Effector memory CD8-positive, alpha-beta T cell (primary cell): ENCODE results near the gene ZC3H12A.

ENCODE experiments used
- ATAC-seq: fragments of 150-1000 bp; cut with Tn5 transposase; replicated peaks from 2 replicates; pipeline ENCODE4 v1.10.0; 2021; ENCODE audit warnings: mild to moderate bottlenecking, moderate library complexity
- DNase-seq, 3 experiments: peaks; one replicate each; pipeline ENCODE4 v3.0.0; 2021
- H3K27ac Mint-ChIP-seq, 2 donors: one replicate each; pipeline ENCODE4 v1.8.0; 2022; ENCODE audit warnings: mild to moderate bottlenecking in 2 of 2, mixed read lengths in 2 of 2, moderate library complexity in 2 of 2
- H3K27me3 Mint-ChIP-seq, 2 donors: one replicate each; pipeline ENCODE4 v1.8.0; 2022; ENCODE audit warnings: mixed read lengths in 2 of 2
- H3K36me3 Mint-ChIP-seq: one replicate; pipeline ENCODE4 v1.8.0; 2022; ENCODE audit warnings: mild to moderate bottlenecking, moderate library complexity, mixed read lengths; ENCODE audit not compliant: insufficient read depth
- H3K4me1 Mint-ChIP-seq, 2 donors: one replicate each; pipeline ENCODE4 v1.8.0; 2022; ENCODE audit warnings: low read depth in 2 of 2, mixed read lengths in 2 of 2
- H3K4me3 Mint-ChIP-seq, 2 donors: one replicate each; pipeline ENCODE4 v1.8.0; 2022; ENCODE audit warnings: mild to moderate bottlenecking in 2 of 2, mixed read lengths in 2 of 2, moderate library complexity in 2 of 2
- H3K9me3 Mint-ChIP-seq, 2 donors: one replicate each; pipeline ENCODE4 v1.8.0; 2022; ENCODE audit warnings: mixed read lengths in 2 of 2
- total RNA-seq, 9 experiments: gene quantifications; one replicate each; lab custom pipeline; 2026; lab: John Stamatoyannopoulos, UW

Gene ZC3H12A
- total RNA-seq: 70.8 to 439 (median 89.8) reads per million in 9 experiments

DNA sequence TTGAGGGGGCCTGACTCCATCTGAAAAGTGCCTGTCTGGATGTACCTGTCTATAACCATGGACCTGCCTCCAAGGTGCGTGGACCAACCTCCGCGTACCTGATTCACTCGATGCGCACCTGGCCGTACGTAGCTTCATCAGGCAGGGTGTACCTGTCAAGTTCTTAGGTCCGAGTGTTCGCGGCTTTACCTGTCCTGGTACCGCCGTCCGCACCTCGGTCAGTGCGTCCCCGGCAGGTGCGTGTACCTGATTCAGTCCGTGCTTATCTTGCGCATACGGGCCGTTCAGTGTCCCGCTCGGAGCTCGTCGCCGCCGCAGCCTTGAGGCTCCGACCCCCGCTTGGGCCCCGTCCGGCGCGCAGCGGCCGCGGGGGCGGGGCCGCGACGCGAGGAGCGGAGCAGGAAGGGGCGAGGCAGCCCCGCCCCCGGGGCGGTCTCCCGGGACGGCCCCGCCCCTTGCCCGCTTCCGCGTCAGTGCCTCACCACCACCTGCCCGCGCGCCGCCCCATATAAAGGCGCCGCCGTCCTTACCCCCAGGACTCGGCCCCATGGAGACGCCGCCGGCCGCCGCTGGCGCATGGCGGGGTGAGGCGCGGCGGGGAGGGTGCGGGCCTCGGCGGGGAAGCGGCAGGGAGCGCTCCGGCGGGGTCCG, at the start of gene ZC3H12A:
TSS of gene ZC3H12A (plus strand) at position 535 of the 651 bp plus-strand sequence. CDS start 917 bp downstream, outside the sequence.
- DNase-seq (peak; percentile 89 to 94 (median 90)), ATAC-seq (peak; percentile 59)
- peak within 1 kb of the TSS; percentile 92 to 93 for H3K4me3 Mint-ChIP-seq
- H3K27me3 Mint-ChIP-seq: no peaks in the 10 kb centered on the region
- peaks cover 68% of the 10 kb centered on the region for H3K36me3 Mint-ChIP-seq
- no peaks in the 10 kb centered on the region for H3K9me3 Mint-ChIP-seq
- peaks cover 59 to 62% of the 10 kb centered on the region in 2 donors for H3K4me1 Mint-ChIP-seq
- peak within 1 kb of the TSS; percentile 98 to 99 for H3K27ac Mint-ChIP-seq

DNA sequence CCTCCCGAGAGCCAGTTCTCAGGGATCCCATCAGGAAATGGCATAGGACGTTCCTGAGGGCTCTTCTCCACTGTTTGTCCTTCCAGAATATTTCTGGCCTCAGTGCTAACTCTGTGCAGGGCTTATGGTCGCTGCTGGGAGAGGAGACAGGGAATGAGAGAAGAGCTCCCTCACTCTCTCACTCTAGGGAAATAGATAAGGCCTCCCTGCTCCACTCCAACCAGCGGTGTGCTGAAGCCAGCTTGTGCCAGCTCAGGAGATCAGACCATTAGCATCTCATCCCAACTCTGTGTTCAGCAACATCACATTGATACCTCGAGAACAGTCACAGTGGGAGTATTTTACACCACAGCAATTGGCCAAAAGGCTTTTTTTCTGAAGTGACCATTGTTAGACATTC, 49.2 kb upstream of the ZC3H12A start:
- Mint-ChIP-seq H3K27ac (no peak overlapping the region), H3K4me1 (no peaks in the 10 kb centered on the region), H3K4me3 (no peak overlapping the region), H3K27me3 (peaks cover 37 to 82% of the 10 kb centered on the region in 2 donors), H3K9me3 (no peaks in the 10 kb centered on the region), H3K36me3 (no peaks in the 10 kb centered on the region)
- DNase-seq (no peak), ATAC-seq (no peak)

DNA sequence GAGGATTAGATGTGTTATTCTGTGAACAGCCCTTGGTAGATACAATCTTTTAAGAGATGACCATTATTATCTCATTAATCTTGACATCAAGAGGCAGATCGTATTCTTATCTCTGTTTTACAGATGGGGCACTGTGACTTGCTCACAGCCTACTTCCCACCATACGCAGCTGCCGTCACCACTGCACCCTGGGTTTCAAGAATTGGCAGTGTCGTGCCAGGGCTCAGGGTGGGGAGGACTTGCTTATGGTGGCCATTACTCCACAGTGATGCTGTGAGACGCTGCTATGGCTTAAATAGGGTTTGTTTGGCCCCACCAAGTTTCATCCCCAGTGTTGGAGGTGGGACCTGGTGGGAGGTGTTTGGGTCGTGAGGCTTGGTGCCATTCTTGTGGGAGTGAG, 45.4 kb upstream of the ZC3H12A start:
- no peaks in the 10 kb centered on the region for H3K36me3 Mint-ChIP-seq
- no peak for ATAC-seq
- no peaks in the 10 kb centered on the region for H3K9me3 Mint-ChIP-seq
- no peak overlapping the region for H3K27ac Mint-ChIP-seq
- peaks cover 33 to 76% of the 10 kb centered on the region in 2 donors for H3K27me3 Mint-ChIP-seq
- H3K4me1 Mint-ChIP-seq: no peaks in the 10 kb centered on the region
- H3K4me3 Mint-ChIP-seq: no peak overlapping the region
- DNase-seq: no peak

DNA sequence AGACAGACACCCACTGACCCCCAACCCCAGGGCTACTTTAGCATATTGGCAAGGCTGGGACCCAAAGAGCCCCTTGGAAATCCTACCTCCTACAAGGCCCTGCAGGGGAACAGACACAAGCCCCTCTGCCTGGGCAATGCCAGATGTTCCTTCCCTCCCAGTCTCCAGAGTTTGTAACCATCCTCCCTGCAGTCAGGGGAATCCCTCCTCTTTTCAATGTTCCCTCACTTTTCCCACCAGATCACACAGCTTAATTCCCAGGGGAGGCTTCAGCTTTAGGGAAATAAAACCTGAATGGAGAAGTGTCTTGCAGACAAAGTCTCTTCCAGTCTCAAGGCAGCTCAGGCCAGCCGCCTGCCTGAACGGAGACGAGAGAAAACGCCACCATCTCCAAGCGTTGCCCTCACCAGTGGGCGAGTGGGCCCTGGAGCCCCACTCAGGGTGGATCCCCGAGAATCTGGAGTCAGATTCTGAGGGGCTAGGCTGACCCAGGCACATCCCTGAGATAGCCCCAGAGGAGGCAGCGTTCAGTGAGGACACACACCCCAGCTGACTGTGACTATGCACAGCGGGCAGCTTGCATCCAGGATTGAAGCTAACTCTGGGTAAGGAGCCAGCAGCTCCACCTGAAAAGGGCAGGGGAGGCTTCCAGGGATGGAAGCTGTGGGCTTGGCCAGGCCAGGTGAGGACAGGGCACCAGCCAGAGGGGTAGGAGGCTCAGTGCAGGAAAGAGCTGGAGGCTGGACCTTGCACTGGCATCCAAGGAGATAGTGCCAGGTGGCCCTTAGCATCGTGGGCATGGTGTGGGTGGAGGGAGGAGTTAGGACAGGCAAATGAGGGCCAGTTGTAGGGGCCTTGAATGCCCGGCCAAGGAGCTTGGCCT, 44.0 kb upstream of the ZC3H12A start:
- Mint-ChIP-seq H3K4me3 (no peak overlapping the region), H3K27me3 (peaks cover 41 to 72% of the 10 kb centered on the region in 2 donors), H3K4me1 (peaks cover 0 to 2% of the 10 kb centered on the region in 2 donors), H3K27ac (no peak overlapping the region), H3K36me3 (no peaks in the 10 kb centered on the region), H3K9me3 (no peaks in the 10 kb centered on the region)
- DNase-seq (no peak), ATAC-seq (no peak)

DNA sequence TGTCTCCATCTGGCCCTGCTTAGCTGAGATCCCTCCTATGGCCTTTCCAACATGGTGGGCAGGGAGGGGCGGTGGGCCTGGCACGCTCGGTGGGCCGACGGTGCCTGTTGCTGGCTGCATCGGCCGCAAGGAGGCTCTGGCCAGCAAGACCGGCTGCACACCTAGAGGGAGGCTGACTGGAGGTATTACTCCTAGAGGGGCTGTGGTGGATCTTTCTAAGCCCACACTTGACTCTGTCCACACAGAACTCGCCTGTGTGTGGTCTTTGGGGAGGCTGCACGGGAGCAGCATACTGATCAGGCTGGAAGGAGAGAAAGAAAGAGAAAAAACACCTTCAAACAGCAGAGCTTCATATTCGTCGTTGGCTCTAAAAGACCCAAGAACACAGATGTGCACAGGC, 41.7 kb upstream of the ZC3H12A start:
- H3K27me3 Mint-ChIP-seq: peaks cover 44 to 77% of the 10 kb centered on the region in 2 donors
- H3K27ac Mint-ChIP-seq: no peak overlapping the region
- no peaks in the 10 kb centered on the region for H3K9me3 Mint-ChIP-seq
- DNase-seq (no peak), ATAC-seq (no peak)
- no peaks in the 10 kb centered on the region for H3K36me3 Mint-ChIP-seq
- H3K4me3 Mint-ChIP-seq: no peak overlapping the region
- peaks cover 0 to 2% of the 10 kb centered on the region in 2 donors for H3K4me1 Mint-ChIP-seq

DNA sequence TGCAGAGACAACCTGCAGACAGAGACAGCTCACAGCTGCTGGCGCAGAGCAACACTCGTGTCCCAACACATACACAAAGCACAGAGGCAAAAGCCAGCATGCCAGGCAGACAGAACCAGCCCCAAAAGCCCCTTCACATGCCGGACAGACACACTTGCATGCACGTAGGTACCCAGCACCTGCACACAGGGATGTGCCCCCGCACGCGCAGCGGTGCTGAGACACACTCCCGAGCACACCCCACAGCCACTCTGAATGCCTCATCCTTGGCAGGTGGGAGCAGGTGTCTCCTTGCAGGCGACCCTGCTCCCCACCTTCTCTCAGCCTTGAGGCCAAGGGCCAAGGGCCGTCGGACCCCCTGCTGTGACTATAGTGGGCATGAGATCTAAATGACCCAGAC, 41.2 kb upstream of the ZC3H12A start:
- Mint-ChIP-seq H3K4me1 (peaks cover 0 to 2% of the 10 kb centered on the region in 2 donors), H3K4me3 (no peak overlapping the region), H3K27ac (no peak overlapping the region), H3K27me3 (peaks cover 48 to 82% of the 10 kb centered on the region in 2 donors), H3K9me3 (no peaks in the 10 kb centered on the region), H3K36me3 (no peaks in the 10 kb centered on the region)
- no peak for DNase-seq
- ATAC-seq: no peak

DNA sequence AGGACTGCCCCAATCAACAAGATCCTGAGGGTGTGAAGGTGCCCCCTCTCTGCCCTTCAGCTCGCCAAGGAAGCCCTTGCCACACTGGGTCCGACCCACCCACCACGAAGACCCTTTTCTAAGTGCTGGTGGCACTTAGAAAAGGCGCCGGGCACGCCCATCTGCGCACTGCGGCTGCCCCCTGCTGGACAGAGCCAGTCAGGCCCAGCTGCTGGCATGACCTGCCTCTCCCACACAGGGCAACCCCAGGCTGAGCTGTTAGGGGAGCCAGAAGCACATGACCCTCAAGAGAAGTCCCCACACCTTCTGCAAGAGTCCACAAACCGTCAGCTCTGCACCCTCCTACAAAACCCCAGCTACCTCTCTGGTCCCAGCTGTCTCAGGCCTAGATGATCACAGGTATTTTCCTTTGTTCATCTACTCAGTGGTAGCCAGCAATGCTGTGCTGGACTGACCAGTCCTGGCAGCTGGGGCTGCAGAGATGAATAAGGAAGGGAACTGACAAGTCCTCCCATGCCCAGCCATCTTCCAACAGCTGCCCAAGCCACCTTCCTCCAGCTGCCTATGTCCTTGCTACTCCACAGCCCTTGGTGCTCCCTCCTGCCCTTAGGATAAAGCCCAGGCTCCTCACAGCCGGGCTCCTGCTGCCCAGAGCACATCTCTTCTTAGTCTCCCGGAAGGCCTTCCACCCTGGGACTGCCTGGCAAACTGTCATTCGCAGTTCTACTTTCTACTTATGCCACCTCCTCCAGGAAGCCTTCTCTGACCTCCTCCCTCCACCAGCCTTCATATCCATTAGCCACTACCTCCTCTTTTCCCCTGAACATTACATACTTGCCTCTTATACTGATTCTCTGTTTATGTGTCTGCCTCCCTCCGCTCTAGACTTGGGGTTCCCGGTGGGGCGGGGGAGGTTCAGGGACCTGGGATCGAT, 39.8 kb upstream of the ZC3H12A start:
- Mint-ChIP-seq H3K9me3 (no peaks in the 10 kb centered on the region), H3K27me3 (peaks cover 45 to 83% of the 10 kb centered on the region in 2 donors), H3K36me3 (no peaks in the 10 kb centered on the region), H3K27ac (no peak overlapping the region), H3K4me3 (no peak overlapping the region), H3K4me1 (peaks cover 0 to 2% of the 10 kb centered on the region in 2 donors)
- DNase-seq (peak; percentile 66 to 68 (median 67)), ATAC-seq (peak; percentile 86)

DNA sequence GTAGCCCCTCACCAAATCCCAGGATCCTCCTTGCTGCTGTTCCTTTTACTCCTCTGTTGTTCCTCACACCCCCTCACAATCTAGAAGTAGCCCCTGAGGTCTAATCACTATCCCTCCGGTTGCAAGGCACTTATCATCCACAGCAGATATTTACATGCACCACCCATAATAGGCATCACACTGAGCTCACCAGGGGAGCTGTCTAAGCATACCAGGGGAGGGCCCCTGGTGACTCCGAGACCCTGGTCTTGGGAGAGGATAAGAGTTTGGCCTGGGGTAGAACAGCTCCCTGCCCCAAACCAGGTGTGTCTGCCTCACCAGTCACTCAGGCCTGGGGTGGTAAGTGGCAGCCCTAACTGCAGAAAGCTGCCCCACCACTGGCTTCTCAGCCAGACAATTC, 37.3 kb upstream of the ZC3H12A start:
- peaks cover 0 to 2% of the 10 kb centered on the region in 2 donors for H3K4me1 Mint-ChIP-seq
- no peaks in the 10 kb centered on the region for H3K36me3 Mint-ChIP-seq
- H3K27ac Mint-ChIP-seq: peak overlapping the region in 1 of 2 donors; percentile 35
- DNase-seq (no peak), ATAC-seq (no peak)
- H3K9me3 Mint-ChIP-seq: no peaks in the 10 kb centered on the region
- peaks cover 23 to 63% of the 10 kb centered on the region in 2 donors for H3K27me3 Mint-ChIP-seq
- H3K4me3 Mint-ChIP-seq: no peak overlapping the region

DNA sequence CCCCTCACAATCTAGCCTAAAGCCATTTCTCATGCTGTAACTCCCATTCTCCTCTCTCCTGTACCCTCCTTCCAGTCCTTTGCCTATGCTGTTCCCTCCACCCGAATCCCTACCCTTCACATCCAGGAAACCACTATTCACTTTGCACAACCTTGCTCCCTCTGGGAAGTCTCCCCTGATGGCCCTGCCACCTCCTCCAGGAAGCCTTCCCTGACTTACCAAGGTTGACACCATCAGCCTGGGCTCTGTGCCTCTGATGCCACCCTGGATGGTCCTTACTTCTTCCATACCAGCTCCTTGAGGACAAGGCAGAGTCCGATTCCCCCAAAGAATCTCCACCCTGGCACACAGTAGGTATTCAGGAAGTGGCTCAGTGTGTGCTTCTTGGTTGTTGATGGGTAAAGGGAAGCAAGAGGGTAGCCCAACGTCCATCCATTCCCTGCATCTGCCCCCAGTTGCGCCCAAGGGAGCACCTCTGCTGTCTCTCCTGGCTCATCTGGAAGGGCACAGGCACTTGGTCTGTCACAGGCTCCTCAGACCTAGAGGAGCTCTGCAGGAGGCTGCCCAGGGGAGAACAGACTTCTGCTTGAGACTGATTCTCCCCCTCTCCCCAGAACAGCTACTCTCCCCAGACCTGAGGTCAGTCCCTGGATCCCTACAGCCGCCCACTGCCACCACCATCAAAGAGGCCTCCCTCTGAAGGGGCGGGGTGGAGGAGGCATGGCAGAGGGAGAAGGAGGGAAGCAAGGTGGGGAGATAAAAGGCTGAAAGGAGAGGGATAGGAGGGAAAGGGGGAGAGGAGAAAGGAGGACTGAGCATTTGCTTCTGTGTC, 36.1 kb upstream of the ZC3H12A start:
- Mint-ChIP-seq H3K27me3 (peaks cover 34 to 66% of the 10 kb centered on the region in 2 donors), H3K27ac (no peak overlapping the region), H3K36me3 (no peaks in the 10 kb centered on the region), H3K9me3 (no peaks in the 10 kb centered on the region), H3K4me3 (no peak overlapping the region), H3K4me1 (peaks cover 0 to 2% of the 10 kb centered on the region in 2 donors)
- DNase-seq (no peak), ATAC-seq (no peak)

DNA sequence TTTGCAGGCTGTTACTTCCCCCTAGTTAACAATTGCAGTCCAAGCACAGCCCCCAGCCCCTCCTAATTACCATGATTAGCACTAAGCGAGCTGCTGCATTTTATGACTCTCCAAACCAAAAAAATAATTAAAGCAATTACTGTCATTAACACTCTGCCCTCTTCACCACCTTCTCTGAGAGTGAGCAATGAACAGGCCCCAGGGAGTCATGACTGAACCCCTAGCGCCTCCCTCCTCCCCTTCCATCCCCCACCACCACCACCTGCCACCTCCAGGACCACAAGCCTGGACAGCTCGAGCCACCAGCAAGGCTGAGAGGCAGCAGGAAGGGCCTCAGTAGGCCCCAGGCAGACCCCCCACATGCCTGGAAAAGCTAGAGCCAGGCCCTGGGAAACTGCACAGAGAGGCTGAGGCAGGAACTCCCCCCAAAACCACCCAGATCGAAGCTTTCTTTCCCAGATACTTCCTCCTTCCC, 35.5 kb upstream of the ZC3H12A start:
- no peaks in the 10 kb centered on the region for H3K36me3 Mint-ChIP-seq
- ATAC-seq: no peak
- no peak overlapping the region for H3K27ac Mint-ChIP-seq
- peaks cover 0 to 2% of the 10 kb centered on the region in 2 donors for H3K4me1 Mint-ChIP-seq
- no peaks in the 10 kb centered on the region for H3K9me3 Mint-ChIP-seq
- no peak for DNase-seq
- H3K27me3 Mint-ChIP-seq: peaks cover 36 to 67% of the 10 kb centered on the region in 2 donors
- H3K4me3 Mint-ChIP-seq: no peak overlapping the region

DNA sequence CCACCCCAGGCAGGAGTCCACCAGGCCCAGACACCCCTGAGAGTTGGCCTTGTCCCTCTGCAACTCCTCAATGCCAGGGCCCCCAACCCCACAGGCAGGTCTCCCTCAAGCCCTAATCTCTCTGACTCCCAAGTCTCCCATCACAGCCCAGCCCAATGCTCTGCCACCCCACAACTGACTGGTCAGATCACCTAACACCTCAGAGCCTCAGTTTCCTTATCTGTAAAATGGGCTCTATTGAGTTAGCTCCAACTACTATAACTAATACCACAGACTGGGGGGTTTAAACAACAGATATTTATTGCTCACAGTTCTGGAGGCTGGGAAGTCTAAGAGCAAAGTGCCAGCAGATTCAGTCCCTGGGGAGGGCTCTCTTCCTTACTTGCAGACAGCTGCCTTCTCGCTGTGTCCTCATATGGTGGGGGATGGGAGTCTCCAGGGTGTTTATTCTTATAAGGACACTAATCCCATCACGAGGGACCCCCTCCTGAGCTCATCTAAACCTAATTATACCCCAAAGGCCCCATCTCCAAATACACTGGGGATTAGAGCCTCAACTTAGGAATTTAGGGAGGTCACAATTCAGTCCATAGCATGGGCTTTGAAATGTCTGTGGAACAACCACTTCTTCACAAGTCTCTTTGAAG, 34.9 kb upstream of the ZC3H12A start:
- Mint-ChIP-seq H3K27ac (no peak overlapping the region), H3K4me3 (no peak overlapping the region), H3K9me3 (no peaks in the 10 kb centered on the region), H3K4me1 (peaks cover 0 to 2% of the 10 kb centered on the region in 2 donors), H3K36me3 (no peaks in the 10 kb centered on the region), H3K27me3 (peaks cover 36 to 66% of the 10 kb centered on the region in 2 donors)
- ATAC-seq: no peak
- no peak for DNase-seq

DNA sequence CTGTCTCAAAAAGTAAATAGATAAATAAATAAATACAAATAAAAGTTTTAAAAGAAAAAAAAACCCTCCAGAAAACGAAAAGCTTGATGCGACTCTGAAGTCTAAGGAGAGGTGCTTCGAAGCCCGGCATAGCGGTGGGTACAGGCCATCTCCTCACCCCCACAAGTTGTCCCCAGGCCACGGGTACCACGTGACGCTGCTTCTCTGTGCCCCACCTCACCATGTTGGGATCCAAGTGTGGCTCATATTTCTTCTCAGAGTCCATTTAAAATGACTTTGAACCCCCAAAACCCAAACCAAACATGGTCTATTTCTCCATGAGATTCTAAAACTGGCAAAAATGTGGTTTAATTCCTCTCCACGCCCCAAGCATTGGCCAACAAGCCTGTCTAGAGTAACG, 32.9 kb upstream of the ZC3H12A start:
- peaks cover 2% of the 10 kb centered on the region for H3K36me3 Mint-ChIP-seq
- peaks cover 34 to 55% of the 10 kb centered on the region in 2 donors for H3K27me3 Mint-ChIP-seq
- H3K4me3 Mint-ChIP-seq: no peak overlapping the region
- H3K4me1 Mint-ChIP-seq: no peaks in the 10 kb centered on the region
- no peaks in the 10 kb centered on the region for H3K9me3 Mint-ChIP-seq
- ATAC-seq (no peak), DNase-seq (no peak)
- H3K27ac Mint-ChIP-seq: no peak overlapping the region
